ENCODE measurements around the gene FEZF2.

The FEZF2 gene

DNA sequence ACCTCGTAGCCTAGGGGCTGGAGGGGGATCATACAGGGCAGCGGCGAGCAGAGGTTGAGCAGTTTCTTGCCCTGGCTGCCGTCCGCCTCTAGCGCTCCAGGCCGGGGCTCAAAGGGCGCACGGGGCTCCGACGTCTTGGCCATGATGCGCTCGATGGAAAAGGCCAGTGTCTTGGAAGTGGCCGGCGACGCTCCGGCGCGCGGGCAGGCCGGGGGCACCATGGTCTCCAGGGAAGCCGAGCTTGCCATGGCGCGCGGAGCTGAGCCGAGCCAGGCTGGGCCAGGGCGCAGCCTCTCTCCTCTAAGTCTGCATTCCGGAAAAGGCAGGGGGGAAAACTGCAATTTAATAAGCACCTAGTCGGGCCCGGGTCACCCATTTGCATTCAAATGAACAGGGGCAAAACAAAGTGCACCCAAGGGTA is 719 bp downstream of the FEZF2 start:
- no peak for DNase-seq (ENCODE audit: low spot score)

DNA sequence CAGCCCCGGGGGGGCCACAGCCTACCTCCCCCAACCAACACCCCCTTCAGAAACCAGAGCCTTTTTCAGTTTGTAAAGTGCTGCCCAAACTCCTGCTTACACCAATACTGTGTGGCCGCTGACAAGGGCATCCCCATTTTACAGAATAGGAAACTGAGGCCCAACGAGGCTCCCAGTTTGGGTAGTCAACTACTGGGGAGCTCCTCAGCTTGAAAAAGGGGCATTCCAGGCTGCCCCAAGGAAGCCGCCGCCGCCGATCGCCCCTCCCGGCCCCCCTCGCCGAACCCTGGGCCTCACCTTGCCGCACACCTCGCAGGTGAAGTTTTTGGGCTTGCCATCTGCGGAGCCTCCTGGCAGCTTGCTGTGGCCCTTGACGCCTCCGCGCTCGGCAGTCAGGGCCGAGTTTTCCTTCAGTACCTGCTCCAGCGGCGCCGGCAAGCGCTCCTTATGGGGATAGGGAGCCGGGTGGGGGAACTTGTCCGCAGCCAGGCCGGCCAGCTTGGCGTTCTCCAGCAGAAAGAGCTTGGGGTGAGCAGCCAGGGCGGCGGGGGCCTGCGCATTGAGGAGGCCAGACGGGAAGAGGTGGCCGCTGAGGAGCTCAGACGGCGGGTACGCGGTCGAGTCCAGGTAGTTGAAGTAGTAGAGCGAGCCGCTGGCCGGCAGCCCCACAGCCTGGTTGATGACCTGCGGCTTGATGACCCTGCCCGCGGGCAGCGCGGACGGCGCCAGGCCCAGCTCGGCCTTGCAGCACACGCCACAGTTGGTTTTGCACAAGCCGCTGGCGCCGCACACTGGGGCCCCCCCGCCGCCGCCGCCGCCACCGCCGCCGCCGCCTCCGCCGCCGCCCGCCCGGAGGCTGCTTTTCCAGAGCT is 1.4 kb downstream of the FEZF2 start:
- DNase-seq (ENCODE audit: low spot score), result no peak

DNA sequence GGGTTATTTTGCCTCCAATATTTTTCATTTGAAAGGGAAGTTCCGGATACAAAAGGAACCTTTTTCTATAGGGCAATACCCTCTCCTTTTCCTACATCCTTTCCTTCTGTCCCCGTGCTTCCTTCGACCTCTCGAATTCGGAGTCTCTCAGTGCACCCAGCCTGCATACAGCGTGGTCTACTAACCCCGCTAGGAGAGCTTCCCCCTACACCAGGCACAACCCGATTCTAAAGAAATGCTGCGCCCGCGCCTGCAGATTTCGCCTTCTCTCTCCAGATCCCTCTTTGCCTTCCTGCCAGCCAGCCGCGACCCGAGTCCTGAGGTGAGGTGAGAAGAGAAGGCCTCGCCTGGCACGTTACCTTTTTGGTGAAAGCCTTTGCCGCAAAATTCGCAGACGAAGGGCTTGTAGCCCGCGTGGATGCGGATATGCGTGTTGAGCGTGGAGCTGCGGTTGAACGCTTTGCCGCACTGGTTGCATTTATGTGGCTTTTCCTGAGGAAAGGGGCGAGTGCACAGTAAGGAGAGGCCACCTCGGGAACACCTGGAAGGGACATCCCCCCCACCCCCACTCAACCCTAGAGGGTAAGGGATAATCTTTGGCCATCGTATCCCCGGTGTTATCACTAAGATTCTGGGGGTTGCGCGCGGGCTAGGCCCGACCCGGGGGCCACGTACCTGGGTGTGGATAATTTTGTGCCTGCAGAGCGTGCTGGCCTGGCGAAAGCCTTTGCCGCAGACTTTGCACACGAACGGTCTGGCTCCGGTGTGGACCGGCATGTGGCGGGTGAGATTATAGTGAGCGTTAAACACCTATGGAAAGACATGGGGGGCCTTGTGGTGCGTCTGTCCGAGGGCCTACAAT is 2.3 kb downstream of the FEZF2 start:
- no peak for DNase-seq (ENCODE audit: low spot score)

DNA sequence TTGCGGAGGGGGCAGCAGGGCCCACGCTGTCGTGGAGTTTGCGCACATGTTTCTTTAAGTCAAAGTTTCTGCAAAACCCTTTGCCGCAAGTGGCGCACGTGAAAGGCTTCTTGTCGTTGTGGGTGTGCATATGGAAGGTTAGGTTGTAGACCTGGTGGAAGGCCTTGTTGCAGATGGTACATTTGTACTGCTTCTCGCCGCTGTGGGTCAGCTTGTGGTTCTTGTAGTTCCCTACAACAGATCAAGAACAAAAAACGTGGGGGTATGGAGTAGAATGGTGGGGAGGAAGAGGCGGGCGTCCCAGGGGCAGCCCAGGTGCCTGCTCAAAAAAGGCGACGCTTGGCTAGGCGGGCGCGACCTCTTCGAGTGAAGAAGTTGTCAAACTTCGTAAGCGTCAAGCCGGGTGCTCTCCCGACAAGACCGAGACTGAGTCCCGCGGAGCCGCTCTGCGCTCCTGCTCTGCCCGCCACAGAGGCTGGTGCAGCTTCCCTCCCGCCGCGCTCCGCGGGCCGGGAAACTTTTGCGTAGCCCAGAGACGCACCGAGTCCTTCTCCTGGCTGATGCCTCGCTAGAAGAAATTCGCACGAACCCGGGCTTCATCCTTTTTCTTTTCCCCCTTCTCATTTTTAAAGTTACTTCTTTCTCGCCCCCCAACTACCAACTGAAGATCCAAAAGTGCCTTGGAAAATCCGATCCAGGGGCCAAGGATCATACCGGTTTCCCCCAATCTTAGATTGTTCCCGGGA is 3.1 kb downstream of the FEZF2 start:
- no peak for DNase-seq (ENCODE audit: low spot score)

DNA sequence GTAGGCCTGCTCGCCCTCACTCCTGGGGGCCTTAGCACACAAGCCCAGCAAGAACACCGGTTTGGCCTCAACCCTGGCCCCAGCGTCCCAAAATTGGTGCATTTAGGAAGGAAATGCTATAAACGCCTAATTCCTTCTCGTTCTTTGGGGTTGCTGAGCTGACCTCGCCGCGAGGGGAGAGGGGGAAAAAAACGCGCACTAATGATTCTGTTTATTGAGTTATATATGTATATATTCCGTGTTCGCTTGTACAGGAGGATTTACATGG is 3.9 kb downstream of the FEZF2 start:
- no peak for DNase-seq (ENCODE audit: low spot score)

DNA sequence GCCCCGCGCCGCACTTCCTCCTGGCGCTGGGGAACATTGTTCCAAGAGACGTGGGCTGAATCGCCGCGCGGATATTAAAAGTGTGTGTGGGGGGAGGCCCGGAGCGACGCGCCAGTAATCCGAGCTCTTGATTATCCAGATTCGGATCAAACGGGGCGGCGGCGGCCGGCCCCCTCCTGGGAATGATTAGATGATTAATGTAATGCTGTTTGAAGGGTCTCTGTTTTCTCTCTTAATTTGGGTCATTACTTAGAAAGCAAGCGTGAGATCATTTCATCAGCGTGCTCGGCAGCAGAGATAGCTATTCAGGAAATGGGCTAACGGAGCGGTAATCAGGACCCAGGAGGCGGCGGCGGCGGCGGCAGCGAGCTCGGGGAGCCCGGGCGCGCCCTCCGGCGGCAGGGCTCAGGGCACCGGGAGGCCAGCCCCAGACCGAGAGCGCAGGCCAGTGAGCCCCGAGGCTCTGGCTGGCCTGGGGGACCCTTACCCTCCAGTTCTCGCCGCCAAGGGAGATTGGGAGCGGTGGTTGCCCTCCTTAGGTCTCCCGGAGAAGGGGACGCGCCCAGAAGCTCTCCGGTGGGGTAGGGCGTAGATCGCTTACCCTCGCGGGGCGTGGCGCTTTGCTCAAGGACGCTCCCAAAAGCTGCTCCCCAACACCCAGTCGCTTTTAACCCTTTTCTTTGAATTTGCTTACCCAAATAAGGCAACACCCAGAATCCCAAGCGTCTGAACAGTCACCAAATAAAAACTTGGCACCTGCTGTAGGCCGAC is 4.5 kb downstream of the FEZF2 start:
- no peak for DNase-seq (ENCODE audit: low spot score)

DNA sequence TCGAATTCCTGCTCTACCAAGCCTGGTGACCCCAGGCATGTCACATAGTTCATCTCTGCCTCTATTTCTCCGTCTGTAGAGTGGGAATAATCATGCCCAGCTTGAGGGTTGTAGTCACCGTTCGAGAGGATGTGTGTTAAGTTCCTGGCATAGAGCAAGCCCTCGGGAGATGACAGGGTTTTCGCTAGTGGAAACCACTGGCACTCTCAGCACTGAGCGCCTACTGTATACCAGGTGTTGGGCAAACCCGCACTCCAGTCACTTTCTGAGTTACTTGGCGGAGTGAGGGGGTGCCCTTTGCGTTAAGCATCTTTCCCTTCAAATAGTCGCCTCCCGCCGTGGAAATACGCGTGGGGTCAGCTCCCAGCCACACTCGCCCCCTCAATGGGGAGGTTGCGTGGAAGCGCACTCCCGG is 5.1 kb downstream of the FEZF2 start:
- no peak for DNase-seq (ENCODE audit: low spot score)

DNA sequence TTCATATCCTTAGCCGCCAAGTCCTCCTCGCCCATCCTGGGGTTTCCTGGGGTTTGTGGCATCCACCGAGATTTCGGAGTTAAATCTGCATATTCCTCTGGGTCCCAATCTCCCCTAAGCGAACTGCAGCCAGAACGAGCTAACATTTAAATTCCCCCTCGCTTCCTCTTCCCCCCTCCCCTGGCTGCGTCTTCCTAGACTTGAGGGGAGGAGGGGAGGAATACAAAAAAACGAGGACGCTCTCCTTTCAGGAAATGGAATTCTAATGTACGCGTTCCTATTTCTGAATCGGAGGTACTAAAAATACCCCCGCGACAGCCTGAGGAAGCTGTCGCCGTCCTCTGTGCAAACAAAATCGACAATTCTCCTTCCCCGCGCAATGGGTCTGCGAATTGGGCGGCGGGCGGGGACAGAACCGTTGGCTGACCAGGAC is 5.6 kb downstream of the FEZF2 start:
- no peak for DNase-seq (ENCODE audit: low spot score)

DNA sequence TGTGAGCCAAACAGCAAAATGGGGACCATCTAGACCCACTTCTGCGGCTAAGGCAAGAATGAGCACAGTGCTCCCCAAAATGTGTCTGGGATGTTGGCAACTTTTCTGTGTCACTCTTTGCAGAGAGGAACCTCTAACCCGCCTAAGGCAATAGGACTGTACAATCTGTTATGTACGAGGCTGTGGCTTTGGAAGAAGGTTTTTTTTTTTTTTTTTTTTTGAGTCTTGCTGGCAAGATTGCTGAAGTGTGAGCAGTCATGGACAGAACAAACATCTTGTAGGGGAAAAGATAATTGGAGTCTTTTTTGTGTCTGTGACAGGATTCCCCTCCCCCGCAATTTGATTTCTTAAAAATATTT is 7.2 kb downstream of the FEZF2 start:
- DNase-seq (ENCODE audit: low spot score), result no peak

DNA sequence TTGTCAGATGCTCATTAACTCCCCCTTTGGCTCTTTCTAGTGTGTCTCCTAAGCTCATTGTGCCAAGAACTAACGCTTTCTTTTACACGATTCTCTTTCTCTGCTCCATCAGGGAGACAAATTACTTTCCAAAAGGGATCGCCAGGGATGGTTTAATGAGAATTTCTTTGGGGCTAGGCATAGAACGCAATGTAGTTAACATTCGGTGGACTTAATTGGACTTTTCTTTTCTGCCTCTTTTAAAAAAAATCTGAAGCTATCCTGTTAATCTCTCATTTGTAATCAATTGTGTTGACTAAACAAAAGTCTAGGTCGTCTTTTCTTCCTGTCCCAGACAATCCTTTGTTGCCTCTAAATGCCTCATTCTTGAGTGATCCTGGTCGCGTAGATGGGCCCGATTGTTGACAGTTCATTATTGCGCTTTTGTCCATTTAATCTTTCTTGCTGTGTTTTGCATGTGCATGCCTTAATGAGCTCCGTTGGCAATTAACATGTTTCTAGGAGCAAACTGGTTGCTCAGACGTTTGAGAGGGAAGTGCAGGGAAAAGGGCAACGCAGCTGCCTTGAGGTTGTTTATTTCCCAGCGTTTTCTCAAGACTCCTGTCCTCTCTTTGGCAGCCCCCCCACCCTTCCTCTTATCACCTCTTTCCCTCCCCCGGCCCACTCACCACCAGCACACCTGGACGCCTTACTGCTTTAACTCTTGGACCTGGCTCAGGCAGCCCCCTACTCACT is 7.8 kb downstream of the FEZF2 start:
- DNase-seq (ENCODE audit: low spot score), result no peak

DNA sequence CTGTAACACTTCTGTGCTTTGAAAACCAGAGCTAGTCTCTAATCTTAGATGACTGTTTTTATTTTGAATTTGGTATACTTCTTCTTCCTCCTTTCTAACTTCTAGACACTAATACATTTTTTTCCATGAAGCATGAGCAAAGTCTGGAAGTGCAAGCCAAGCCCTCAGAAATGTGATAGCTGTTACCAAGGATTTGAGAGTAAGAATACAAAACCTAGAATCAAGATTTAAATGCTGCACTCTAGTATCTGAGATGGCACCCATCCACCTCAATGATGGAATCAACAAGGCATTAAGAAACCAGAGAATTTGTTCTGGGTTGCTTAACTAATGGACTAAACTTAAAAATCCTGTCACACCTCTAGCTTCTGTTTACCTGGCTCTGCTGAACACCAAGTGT is 9.2 kb downstream of the FEZF2 start:
- DNase-seq (ENCODE audit: low spot score), result no peak

DNA sequence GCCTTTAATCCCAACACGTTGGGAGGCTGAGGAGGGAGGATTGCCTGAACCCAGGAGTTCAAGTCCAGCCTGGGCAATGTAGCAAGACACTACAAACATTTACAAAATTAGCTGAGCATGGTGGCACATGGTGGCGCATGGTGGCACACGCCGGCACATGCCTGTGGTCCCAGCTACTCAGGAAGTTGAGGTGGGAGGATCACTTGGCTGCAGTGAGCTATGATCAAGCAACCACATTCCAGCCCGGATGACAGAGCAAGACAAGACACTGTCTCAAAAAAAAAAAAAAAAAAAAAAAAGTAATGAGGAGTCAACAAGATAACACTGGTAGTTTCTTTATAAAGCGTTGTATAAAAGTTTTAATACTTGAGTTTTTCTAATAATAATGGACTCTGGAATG is 10.1 kb downstream of the FEZF2 start:
- no peak for DNase-seq (ENCODE audit: low spot score)

DNA sequence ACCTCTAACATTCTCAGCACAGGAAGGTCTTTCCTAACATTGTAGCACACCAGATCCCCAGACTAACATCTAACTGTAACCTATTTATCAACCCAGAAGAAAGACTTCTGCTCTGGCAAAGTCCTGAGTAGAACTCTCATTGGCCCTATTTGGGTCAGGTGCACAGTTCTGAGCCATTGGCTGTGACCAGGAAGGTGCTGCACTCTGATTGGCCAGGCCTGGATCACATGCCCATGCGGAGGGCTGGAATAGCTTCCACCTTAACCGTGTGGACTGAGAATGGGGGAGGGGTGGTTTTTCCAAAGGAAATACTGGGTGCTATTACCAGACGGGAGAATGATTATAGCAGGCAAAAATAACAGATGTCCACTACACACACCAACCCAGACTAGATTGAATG is 11.5 kb downstream of the FEZF2 start:
- DNase-seq (ENCODE audit: low spot score), result no peak

DNA sequence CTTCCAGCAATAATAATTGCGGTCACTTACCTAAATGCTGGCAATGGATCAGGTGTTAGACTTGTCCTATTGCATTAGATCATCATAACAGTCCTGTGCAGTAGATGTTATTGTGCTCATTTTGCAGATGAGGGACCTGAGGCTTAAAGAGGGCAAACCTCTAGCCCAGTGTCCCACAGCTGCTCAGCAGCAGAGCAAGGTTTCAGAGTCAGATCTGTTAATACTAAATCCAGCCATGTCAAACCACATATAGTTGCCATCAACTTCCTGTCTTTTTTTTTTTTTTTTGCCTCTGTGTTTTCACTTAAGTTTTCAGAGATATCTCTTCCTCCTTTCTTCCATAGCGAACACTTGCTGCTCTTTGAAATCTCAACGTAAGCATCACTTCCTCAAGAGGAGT is 12.1 kb downstream of the FEZF2 start:
- DNase-seq (ENCODE audit: low spot score), result no peak

DNA sequence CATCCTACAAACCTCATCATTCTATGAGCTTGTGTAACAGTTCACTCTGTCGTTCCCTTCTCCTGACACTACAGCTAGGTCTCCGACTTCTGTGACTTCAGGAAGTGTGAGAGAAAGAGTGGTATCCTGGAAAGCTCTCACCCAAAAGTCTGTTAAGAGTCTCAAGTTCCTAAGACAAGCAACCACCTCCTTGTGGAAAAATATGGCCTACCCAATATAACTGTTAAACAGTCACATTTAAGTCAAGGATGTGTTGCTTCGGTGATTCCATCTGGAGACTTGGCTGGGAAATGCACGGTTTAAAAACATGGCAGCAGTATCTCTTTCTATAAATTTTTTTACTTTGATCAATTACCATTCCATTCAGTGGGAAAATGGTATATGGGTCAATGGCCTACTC is 13.8 kb downstream of the FEZF2 start:
- no peak for DNase-seq (ENCODE audit: low spot score)

DNA sequence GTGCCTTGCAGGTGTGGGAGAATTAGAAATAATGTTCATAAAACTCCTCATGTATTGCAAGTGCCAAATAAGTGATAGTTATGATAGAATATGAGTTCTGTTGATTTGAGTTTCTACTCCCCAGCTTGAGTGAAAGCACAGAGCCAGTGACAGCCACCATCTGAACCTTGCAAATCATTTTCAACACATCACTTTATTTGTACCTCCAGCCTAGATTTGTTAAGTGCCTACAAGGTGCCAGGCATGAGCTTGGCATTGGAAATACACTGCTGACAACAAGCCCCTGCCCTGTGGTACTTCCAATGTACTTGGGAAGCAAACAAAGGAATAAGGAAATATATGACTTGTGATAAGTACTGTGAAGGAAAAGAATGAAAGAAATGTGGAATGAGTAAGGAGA is 17.0 kb downstream of the FEZF2 start:
- DNase-seq (ENCODE audit: low spot score), result no peak

DNA sequence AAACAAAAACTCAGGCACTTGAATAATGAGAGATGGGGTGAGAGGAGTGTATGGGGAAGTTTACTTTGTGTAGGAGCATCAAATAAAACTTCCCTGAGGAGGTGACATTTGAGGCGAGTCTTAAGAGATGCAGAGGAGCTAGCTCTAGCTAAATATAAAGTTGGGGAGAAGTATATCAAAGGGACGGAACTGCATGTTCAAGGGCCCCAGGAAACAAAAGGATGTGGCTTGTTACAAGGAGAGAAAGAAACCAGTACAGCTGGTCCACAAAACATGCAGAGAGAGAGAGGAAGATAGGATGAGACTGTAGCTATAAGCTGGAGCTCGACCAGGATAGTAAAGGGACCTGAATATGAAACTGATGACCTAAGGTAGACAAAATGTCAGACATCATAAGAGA is 17.6 kb downstream of the FEZF2 start:
- no peak for DNase-seq (ENCODE audit: low spot score)

DNA sequence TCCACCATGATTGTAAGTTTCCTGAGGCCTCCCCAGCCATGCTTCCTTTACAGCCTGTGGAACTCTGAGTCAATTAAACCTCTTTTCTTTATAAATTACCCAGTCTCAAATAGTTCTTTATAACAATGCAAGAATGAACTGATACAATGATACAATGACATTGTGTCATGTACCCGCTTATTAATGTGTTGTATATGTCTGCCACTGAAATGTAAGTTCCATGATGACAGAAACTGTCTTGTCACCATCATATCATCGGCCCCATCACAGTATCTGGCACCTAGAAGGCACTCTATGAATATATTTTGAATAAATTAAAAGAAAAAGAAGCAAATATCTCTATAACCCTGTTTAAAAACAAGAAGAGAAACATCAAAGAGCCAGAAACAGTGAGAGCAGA is 29.6 kb downstream of the FEZF2 start:
- no peak for DNase-seq (ENCODE audit: low spot score)

DNA sequence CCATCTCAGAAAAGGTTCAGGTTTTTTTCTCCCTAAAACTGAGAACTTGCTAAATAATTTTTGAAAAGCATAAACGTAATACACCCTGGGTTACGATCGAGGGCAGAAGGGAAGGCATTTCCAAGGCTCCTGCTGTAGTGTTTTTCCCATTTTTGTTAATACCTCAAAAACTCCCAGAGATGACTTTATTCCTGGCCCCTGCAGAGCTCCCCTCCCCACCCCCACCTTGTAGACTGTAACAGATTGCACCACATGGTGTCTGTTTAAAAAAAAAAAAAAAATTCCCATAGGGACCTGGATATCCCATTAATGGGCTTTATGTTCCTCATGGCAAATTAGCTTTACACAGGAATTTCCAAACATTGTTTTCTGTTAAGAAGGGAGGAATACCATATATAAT is 38.2 kb downstream of the FEZF2 start:
- DNase-seq (ENCODE audit: low spot score), result no peak

DNA sequence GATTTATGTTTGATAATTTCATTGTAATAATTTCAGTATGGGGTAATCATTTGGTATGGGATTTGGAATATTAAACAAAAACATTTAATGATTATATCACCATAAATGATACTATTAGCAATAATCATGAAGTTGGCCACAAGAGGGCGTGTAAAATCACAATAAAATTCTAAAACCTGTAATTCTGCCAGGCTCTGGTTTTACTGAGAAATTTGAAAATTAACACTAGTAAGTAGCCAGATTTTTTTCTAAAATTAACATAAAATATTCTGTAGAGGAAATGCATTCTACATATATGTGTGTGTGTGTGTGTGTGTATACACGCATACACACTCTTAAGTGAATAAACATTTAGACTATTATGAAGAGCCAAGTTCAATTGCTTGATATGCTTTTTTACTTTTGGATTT is 40.5 kb downstream of the FEZF2 start:
- DNase-seq (ENCODE audit: low spot score), result peak; percentile 30

DNA sequence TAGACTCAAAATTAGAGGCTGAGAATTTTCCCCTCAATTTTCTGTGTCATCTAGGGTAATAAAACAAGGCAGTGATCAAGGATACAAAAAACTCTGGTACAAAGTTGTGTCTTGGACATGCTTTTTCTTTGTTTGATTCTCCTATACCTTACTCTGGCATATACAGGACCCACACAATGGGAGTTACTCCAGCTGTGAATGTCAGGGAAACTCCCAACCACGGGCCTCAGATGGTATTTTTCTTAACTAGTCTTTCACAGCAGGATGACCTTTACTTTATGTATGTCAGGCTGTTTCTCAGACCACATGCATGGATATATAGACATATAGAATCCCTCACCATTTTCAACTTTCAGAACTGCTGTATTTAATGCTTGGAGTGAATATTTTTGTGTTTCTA is 41.3 kb downstream of the FEZF2 start:
- DNase-seq (ENCODE audit: low spot score), result no peak
